Fibroblast of mammary gland (primary cell): ENCODE results near the gene EEFSEC.

Source experiments
- DNase-seq: peaks from one replicate; pipeline ENCODE4 v3.0.0-alpha.2; 2010; ENCODE audit warnings: low read depth
- H3K4me3 ChIP-seq: 2 replicates; pipeline ENCODE4 v1.5.1; 2011; ENCODE audit warnings: low read depth, mild to moderate bottlenecking, low read length, moderate library complexity; ENCODE audit not compliant: control insufficient read depth
- CTCF ChIP-seq: conservative IDR thresholded peaks from 2 replicates; pipeline ENCODE4 v1.5.1; 2011; ENCODE audit warnings: low read depth, low read length, inconsistent platforms; ENCODE audit not compliant: control insufficient read depth, insufficient read depth

Gene EEFSEC

GRCh38 chr3:128256131-128256530 is 102.8 kb downstream of the EEFSEC start:
- H3K4me3 ChIP-seq = no peak overlapping the region
- no peak for TF ChIP-seq CTCF

GRCh38 chr3:128257632-128258031 is 104.4 kb downstream of the EEFSEC start:
- TF ChIP-seq CTCF = no peak
- DNase-seq = no peak
- no peak overlapping the region for H3K4me3 ChIP-seq

More at GRCh38 chr3:128256131-128256530, 102.8 kb downstream of the EEFSEC start:
- no peak for DNase-seq

GRCh38 chr3:128260275-128260674 is 107.0 kb downstream of the EEFSEC start:
- DNase-seq = no peak
- no peak overlapping the region for H3K4me3 ChIP-seq
- TF ChIP-seq CTCF = no peak

- no peak overlapping the region for H3K4me3 ChIP-seq
- TF ChIP-seq CTCF = no peak
- no peak for DNase-seq
Measured at GRCh38 chr3:128262457-128262856, 109.2 kb downstream of the EEFSEC start.

GRCh38 chr3:128263118-128263517 is 109.8 kb downstream of the EEFSEC start:
- DNase-seq = no peak
- H3K4me3 ChIP-seq = no peak overlapping the region
- no peak for TF ChIP-seq CTCF

- DNase-seq = no peak
- TF ChIP-seq CTCF = no peak
- no peak overlapping the region for H3K4me3 ChIP-seq
Measured at GRCh38 chr3:128263946-128264345, 110.7 kb downstream of the EEFSEC start.

GRCh38 chr3:128266453-128266852 is 113.2 kb downstream of the EEFSEC start:
- H3K4me3 ChIP-seq = no peak overlapping the region
- no peak for DNase-seq
- TF ChIP-seq CTCF = no peak
